AG04449 (cell line): ENCODE measurements around the gene SPON1.
"Not testable (repeated sequence)": the region's sequence is repeated elsewhere in the genome, so short reads cannot be mapped to it uniquely, and the experiment has no call there.

Experiments
- CTCF ChIA-PET: fragments of 350-600 bp; formaldehyde crosslinking; extraction: SDS; loops from one replicate; lab custom pipeline; 2021; ENCODE audit warnings: antibody characterized with exemption; lab: Yijun Ruan, JAX
- POLR2A ChIA-PET: fragments of 400-600, 350-600 bp; formaldehyde crosslinking; extraction: SDS; loops from one replicate; lab custom pipeline; 2020; ENCODE audit warnings: antibody characterized with exemption, inconsistent platforms; lab: Yijun Ruan, JAX
- DNase-seq: peaks from one replicate; pipeline ENCODE4 v3.0.0-alpha.2; 2010; ENCODE audit warnings: low read depth, low spot score
- H3K4me3 ChIP-seq: 2 replicates; pipeline ENCODE4 v1.5.1; 2011; ENCODE audit warnings: low read depth, mild to moderate bottlenecking, control low read depth, low read length
- TF ChIP-seq, protein P1 (sequence below): IDR thresholded peaks from one replicate; pipeline ENCODE4 v1.5.1; 2011; ENCODE audit warnings: mild to moderate bottlenecking, moderate library complexity, low read length, control low read depth, inconsistent platforms; ENCODE audit not compliant: insufficient read depth; ENCODE audit errors: missing control alignments

SPON1 gene

DNA sequence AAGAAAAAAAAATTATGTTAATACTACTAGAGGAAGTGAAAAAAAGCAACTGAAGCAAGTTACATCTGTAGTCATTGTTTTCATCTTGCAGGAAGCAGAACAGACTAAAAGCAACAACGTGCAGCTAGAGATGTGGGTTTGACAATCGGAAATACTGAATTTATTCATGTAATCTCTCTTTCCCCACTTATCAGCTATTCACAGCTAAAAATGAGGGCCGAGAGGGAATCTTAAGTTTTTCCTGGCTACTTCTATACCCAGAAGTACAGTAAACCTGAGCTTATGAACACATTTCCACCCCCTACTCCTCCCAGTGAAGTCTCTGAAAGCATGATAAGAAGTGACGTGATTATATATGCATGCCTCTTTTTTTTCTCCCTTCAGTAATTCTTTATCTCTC is 116.5 kb downstream of the SPON1 start:
- DNase-seq = no peak
- POLR2A ChIA-PET = no interaction called here
- TF ChIP-seq, protein P1, sequence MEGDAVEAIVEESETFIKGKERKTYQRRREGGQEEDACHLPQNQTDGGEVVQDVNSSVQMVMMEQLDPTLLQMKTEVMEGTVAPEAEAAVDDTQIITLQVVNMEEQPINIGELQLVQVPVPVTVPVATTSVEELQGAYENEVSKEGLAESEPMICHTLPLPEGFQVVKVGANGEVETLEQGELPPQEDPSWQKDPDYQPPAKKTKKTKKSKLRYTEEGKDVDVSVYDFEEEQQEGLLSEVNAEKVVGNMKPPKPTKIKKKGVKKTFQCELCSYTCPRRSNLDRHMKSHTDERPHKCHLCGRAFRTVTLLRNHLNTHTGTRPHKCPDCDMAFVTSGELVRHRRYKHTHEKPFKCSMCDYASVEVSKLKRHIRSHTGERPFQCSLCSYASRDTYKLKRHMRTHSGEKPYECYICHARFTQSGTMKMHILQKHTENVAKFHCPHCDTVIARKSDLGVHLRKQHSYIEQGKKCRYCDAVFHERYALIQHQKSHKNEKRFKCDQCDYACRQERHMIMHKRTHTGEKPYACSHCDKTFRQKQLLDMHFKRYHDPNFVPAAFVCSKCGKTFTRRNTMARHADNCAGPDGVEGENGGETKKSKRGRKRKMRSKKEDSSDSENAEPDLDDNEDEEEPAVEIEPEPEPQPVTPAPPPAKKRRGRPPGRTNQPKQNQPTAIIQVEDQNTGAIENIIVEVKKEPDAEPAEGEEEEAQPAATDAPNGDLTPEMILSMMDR = no peak
- CTCF ChIA-PET = no interaction called here
- no peak overlapping the region for H3K4me3 ChIP-seq

DNA sequence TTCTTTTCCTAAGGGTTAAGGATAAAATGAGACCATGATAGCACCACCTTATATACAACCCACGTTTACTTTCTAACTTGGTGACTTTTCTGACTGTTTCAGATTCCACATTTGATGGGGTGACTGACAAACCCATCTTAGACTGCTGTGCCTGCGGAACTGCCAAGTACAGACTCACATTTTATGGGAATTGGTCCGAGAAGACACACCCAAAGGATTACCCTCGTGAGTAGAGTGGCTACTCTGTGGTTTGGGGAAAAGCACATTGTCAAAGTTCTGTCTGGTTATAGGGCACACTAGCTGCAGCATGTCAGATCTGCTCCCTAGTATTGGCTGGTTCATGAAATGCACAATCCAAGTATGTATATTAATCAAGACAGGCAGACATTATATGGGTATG is 117.3 kb downstream of the SPON1 start:
- no peak for DNase-seq
- TF ChIP-seq, protein P1 = no peak

DNA sequence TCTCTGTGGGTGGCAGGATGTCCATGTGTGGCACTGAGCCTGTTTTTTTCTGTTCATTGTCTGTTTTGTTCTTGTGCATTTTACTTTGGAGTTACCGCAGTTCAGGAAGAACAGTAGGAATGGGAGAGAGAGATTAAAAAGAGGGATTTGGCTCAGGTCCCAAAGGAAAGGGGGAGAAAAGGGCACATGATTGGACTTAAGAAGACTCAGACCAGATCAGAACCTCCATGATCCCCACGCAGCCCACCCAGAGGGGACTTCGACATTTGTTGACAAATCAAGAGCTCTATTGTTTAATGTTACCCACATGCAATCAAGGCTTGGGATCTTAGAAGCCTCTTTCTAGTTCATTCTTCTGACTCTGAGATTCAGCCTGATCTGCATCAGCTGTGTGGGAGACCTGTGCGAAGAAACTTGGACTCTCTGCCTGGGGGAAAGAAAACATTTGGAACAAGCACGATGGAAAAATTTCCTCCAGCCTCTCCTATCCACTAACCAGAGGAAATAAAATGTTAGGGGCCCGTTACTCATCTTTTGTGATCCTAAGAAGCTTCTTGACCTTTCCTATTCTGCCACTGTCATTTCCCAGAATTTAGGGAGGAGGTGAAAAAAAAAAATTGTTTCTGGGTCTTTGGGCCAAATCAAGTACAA is 119.2 kb downstream of the SPON1 start:
- no peak for DNase-seq
- H3K4me3 ChIP-seq = no peak overlapping the region
- TF ChIP-seq, protein P1 = no peak
- ChIA-PET POLR2A (no interaction called here), CTCF (no interaction called here)

More for the DNA sequence above, 117.3 kb downstream of the SPON1 start:
- ChIA-PET POLR2A (no interaction called here), CTCF (no interaction called here)
- no peak overlapping the region for H3K4me3 ChIP-seq

DNA sequence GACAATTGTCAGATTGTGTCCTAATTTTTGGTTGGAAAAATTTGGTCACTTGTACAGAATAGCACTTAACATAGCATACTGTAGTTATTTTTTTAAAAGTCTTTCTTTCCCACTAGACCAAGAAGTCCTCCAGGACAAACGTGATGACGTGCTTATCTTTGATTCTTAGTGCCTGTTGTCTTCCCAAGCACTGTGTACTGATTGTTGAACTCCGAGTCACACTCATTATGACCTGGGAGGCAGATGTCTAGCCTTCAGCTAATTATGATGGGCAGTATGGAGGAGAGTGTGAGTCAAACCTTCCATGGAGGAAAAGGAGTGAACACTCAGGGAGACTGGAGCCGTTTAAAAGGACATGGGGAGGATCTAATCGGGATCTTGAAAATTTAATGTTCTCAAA is 119.8 kb downstream of the SPON1 start:
- TF ChIP-seq, protein P1 = no peak
- no peak for DNase-seq

DNA sequence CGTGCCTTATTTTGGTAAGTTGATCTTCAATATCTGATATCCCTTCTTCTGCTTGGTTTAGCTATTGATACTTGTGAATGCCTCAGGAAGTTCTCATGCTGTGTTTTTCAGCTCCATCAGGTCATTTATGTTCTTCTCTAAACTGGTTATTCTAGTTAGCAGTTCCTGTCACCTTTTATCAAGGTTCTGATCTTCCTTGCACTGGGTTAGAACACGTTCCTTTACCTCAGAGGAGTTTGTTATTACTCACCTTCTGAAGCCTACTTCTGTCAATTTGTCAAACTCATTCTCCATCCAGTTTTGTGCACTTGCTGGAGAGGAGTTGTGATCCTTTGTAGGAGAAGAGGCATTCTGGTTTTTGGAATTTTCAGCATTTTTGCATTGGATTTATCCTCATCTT is 126.3 kb downstream of the SPON1 start:
- H3K4me3 ChIP-seq, CTCF ChIA-PET, POLR2A ChIA-PET, DNase-seq: not testable (repeated sequence)

More for the DNA sequence above, 119.8 kb downstream of the SPON1 start:
- no peak overlapping the region for H3K4me3 ChIP-seq
- ChIA-PET CTCF (no interaction called here), POLR2A (no interaction called here)

DNA sequence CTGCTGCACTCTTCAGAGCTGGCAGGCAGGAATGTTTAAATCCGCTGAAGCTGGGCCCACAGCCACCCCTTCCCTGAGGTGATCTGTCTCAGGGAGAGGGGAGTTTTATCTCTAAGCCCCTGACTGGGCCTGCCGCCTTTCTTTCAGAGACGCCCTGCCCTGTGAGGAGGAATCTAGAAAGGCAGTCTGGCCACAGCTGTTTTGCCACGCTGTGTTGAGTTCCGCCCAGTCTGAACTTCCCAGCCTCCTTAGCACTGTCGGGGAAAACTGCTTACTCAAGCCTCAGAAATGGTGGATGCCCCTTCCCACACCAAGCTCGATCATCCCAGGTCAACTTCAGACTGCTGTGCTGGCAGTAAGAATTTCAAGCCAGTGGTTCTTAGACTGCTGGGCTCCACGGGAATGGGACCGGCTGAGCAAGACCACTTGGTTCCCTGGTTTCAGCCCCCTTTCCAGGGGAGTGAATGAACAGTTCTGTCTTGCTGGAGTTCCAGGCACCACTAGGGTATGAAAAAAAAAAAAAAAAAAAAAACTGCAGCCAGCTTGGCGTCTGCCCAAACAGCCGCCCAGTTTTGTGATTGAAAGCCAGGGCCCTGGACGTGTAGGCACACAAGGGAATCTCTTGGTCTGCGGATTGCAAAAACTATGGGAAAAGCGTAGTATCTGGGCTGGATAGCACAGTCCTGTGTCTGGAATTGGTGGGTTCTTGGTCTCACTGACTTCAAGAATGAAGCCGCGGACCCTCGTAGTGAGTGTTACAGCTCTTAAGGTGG is 127.4 kb downstream of the SPON1 start:
- CTCF ChIA-PET = no interaction called here
- DNase-seq = no peak
- no peak overlapping the region for H3K4me3 ChIP-seq
- POLR2A ChIA-PET = no interaction called here
- TF ChIP-seq, protein P1 = no peak

DNA sequence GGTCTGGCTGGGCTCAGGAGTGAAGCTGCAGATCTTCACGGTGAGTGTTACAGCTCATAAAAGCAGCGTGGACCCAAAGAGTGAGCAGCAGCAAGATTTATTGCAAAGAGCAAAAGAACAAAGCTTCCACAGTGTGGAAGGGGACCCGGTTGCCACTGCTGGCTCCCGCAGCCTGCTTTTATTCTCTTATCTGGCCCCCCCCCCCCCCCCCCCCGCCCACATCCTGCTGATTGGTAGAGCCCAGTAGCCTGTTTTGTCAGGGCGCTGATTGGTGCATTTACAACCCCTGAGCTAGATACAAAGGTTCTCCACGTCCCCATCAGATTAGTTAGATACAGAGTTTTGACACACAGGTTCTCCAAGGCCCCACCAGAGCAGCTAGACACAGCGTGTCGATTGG is 128.1 kb downstream of the SPON1 start:
- CTCF ChIA-PET, DNase-seq, POLR2A ChIA-PET, H3K4me3 ChIP-seq: not testable (repeated sequence)
